Choroid plexus epithelial cell (primary cell): ENCODE results near the gene MPST.

ENCODE experiments used
- DNase-seq: peaks from one replicate; pipeline ENCODE4 v3.0.0-alpha.2; 2010; ENCODE audit warnings: low read depth
- H3K4me3 ChIP-seq: 2 replicates; pipeline ENCODE4 v1.5.1; 2011; ENCODE audit warnings: low read depth, mild to moderate bottlenecking, control low read depth, low read length, moderate library complexity
- TF ChIP-seq, protein P1 (sequence below): conservative IDR thresholded peaks from 2 replicates; pipeline ENCODE4 v1.5.1; 2011; ENCODE audit warnings: low read depth, mild to moderate bottlenecking, control low read depth, inconsistent platforms, low read length, moderate library complexity

Gene MPST

DNA sequence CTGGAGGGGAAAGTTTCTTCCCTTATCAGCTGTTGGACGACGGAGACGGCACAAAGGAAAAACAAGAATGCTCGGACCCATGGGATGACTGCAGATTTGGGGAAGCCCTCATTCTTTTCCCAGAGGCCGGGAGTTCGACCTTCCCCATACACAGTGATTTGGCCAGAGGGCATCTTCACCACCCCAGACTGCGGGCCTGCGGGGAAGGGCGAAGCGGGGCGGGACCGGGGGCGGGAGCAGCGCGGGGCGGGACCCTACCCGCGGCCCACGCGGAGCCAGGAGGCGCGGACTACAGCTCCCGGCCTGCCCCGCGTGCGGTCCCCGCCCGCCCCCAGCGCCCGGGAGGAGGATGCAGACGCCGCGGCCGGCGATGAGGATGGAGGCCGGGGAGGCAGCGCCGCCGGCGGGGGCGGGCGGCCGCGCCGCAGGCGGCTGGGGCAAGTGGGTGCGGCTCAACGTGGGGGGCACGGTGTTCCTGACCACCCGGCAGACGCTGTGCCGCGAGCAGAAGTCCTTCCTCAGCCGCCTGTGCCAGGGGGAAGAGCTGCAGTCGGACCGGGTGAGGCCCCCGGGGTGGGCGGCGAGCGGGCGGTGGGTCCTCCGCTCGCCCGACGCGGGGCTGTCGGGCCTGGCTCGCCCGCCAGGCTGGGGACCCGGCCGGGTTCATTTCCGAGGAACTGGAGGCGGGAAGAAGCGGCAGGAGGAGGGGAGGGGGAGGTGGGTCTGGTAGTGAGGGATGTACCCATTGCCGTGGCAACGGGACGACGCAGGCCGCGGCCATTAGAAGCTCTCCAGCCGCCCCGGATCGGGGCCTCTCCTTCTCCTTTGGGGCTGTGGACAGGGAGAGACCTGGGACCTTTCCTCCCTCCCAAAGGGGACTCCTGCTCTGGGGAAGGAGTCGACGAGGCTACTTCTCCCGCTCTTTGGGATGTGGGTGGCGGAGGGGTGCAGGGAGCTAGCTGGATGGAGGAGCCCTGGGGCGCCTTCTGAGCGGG lies 32.1 kb downstream of the MPST start, which contains the start of gene KCTD17:
Gene KCTD17, plus strand, starts transcription at position 352 of the 995 bp plus-strand sequence. Its CDS starts 19 bp downstream, at position 371.
- H3K4me3 ChIP-seq, result peak within 1 kb of the TSS; percentile 76
- DNase-seq, result peak; percentile 66
- TF ChIP-seq, protein P1, sequence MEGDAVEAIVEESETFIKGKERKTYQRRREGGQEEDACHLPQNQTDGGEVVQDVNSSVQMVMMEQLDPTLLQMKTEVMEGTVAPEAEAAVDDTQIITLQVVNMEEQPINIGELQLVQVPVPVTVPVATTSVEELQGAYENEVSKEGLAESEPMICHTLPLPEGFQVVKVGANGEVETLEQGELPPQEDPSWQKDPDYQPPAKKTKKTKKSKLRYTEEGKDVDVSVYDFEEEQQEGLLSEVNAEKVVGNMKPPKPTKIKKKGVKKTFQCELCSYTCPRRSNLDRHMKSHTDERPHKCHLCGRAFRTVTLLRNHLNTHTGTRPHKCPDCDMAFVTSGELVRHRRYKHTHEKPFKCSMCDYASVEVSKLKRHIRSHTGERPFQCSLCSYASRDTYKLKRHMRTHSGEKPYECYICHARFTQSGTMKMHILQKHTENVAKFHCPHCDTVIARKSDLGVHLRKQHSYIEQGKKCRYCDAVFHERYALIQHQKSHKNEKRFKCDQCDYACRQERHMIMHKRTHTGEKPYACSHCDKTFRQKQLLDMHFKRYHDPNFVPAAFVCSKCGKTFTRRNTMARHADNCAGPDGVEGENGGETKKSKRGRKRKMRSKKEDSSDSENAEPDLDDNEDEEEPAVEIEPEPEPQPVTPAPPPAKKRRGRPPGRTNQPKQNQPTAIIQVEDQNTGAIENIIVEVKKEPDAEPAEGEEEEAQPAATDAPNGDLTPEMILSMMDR, result no peak

DNA sequence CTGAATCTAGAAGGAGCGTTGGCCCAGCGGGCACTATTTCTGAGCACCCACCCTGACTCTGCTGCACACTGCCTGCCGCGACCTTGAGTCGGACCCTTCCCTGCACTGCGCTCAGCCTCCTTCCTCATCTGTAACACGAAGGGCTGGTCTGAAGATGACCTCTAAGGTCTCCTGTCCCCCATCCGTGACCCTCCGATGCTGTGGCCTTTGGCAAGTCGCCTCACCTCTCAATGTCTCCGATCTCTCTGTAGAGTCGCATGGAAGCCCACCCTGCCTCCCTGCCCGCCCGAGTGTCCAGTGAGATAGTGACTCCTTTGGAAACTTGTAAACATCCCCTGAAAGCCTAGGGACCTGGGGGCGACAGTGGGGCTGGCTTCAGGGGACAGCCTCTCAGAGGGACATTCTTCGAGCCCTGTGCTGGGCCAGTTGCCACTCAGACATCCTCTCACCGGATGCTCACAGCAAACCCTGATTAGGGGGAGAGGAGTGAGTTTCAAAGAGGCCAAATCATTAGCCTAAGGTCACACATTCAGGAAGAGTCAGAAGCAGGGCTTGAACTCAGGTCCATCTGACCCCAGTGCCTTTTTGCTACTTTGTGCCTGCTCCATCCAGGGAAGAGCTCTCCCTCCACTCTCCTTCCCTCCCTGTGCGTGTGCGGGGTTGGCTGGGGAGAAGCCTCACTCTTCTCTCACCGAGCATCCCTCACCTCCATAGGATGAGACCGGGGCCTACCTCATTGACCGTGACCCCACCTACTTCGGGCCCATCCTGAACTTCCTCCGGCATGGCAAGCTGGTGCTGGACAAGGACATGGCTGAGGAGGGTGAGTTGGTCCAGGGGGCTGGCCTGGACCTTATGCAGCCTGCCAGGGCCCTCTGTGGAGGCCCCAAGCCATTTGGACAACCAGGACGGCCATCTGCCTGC lies 33.1 kb downstream of the MPST start:
- no peak for DNase-seq
- H3K4me3 ChIP-seq, result peak overlapping the region; percentile 76
- TF ChIP-seq, protein P1, result no peak

DNA sequence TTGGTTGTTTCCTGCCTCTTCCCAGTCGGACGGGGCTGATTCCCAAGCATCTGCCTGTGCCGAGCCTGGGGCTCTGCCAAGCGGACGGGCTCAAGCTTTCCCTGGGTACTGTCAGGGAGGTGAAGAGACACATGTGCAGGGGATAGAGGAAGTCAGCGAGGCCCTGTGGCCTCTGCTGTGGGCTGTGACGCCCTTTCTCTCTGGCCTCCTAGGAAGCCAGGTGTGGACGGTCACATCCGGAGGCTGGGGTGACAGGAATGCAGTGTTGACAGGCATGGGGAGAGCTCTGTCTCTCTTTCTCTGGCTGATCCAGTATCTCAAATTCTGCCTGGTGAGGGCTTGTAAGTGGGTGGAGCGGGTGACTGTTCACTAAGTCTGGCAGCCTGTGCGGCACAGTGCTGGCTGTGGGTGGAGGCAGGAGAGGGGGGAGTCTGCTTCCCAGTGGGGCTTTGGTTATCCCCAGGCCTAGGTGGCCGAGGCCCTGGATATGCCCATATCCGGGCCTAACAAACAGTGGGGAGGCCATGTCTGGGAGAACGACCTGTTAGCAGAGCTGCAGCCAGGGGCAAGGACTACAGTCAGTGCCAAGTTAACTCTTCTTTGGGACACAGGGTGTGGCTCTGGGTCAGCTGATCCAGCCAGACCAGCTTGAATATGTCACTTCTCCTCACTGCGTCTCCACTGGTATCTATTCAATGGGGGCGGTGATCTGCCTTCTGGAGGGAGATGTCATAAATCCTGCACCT lies 33.9 kb downstream of the MPST start:
- TF ChIP-seq, protein P1, result no peak
- DNase-seq, result no peak
- no peak overlapping the region for H3K4me3 ChIP-seq

DNA sequence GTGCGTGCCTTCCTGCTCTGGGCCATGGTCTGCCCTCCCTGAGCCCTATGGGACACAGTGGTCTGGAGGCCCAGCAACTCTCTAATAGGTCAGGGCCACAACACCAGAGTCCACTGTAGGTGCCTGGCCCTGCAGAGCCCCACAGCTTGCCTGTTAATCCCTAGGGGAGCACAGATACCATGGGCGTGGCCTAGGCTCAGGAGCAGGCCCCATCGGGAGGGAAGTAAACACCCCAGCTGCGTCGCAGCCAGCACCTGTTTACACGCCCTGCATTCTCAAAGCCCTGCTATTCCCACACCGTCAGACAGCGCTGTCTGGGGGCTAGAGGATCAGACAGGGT lies 34.5 kb downstream of the MPST start:
- no peak for DNase-seq
- TF ChIP-seq, protein P1, result no peak

DNA sequence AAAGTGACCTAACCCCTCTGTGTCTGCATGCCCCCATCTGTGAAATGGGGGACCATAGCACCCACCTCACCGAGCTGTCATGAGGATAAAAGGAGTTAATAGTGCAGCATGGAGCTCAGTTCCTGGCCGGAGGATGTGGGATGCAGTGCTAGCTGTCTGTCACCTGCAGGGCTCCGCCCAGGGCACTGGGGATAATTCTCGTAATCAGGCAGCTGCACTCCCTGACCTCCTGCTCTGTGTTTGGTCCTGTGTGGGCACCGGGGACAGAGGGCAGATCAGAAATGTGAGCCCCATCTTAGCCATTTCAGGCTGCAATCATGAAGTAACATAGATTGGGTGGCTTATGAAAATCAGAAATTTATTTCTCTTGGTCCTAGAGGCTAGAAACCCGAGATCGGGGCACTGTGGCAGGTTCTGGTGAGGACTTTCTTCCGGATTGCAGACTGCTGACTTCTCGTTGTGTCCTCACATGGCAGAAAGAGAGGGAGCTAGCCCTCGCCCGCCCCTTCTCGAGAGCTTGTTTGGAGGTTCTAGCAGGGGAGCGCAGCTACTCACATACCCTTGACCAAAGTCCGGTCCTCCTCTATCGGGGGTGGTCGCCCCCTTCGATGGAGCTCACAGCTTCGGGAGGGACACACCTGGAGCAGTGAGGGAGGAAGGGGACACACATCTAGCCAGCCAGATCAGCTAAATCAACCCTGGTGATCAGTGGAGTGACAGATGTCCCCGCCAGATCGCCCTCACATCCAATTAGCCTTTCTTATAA lies 35.2 kb downstream of the MPST start:
- H3K4me3 ChIP-seq, result no peak overlapping the region
- TF ChIP-seq, protein P1, result no peak
- DNase-seq, result no peak

More for the DNA sequence above, 34.5 kb downstream of the MPST start:
- no peak overlapping the region for H3K4me3 ChIP-seq

DNA sequence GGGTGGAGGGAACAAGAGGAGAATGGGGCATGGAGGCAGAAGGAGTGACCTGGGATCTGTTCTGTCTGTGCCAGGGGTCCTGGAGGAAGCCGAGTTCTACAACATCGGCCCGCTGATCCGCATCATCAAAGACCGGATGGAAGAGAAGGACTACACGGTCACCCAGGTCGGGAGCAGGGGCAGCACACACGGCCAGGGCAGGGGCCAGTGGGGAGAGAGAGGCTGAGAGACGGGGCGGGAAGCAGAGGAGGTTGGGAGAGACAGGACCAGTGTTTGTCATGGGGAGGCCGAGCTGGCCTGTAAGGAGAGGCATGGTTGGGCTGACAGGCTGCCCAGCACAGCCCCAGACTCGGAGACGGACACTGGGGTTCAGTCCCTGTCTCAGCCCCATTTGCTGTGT lies 36.7 kb downstream of the MPST start:
- TF ChIP-seq, protein P1, result no peak
- no peak overlapping the region for H3K4me3 ChIP-seq
- DNase-seq, result no peak
